Nucleus accumbens (tissue), 56 donors: ENCODE results near the gene NETO2.
A peak's percentile ranks its signal among the peaks of the same experiment; 100 is the strongest.

Experiments
- DNase-seq, 56 donors: peaks; one replicate each; lab custom pipeline; 2025; lab: John Stamatoyannopoulos, UW

The NETO2 gene

DNA sequence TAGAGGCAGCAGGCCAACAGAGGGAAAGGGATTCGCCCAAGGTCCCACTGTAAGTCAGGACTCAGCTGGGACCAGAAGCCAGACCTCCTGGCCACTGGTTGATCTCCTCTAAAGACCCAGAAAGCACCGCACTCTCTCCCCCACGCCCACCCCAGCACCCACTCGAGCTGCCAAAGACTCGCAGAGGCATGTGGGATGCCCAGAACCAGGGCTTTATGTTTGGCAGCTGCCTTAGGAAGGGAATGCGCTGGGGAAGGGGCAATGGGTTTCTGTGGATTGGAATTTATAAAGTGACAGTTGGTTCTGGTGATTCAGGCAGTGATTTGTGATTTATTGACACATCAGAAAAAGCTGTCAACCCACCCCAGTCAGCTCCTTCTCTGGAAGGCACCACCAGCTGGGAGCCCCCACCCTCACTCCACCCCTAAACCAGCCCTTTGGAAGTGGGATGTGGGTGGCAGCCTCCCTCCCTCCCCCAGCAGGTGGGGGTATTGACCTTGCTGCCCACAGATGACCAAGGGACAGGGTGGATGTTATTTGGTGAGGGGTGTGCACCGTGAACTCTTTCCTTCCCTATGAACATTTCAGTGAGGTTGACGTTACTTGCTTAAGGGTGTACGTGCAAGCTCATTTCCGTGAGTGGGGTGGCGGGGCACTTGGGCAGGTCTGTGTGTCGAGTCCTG is 93.7 kb downstream of the NETO2 start:
- no peak for DNase-seq

DNA sequence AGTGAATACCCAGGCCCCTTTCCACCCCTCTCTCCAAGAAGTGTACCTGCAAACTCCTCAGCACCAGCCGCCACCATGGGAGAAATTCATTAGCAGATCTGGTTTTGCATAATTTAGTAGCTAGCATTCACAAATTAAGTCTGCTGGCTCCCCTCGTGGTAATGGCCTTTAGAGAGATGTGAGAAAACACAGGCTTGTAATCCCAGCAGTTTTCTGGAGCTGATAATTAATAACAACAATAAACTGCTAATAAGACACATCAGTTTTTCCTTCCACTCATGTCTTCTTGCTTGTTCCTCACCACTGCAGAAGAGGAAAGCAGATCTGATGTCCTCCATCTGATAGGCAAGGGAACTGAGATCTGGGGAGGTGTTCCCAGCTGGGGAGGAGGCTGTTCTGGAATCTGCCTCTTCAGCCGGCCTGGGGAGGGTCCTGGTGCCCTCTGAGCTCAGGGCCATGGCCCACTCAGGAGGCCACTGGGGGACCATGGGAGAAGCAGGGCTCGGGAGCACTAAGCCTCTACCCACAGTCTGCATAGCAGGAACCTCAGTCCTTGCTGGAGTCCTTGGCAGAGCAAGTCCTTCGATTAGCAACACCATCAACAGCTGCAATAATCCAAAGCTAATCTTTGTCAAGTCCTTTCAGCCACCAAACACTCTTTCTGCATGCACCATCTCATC is 96.1 kb downstream of the NETO2 start:
- DNase-seq, result no peak

DNA sequence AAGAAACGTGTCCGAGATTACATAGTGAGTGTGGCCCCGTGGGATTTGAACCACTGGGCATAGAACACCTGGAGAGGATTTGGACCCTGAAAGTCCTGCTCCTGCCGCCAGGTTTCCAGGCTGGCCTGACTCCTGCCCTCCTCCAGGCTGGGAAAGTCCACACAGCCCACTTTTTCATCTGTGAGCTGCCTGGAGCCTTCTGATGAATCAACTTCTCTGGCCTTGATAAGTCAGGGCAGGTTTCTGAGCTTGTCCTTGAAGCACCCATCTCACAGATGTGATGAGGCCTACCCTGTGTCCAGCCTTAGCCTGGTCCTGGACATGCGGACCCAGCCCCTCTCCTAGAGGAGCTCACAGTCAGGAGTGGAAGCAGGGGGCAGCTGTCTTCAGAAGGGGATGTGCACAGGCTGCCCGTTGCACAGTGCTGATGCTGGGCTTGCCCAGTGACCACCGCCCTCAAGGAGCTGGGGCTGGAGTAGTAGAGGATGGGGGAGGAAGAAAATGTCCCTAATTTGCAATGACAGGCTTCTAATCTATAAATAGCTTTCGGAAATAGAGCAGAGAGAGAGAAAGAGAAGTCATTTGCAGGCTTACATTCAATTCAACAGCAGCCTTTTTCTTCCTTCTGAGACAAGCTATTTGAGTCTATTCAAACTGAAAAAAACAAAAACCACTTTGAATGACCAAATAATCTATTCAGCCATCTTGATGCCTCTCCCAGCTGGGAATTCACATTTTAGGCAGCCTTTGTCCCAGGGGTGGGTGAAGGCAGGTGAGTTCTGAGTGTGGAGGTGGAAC is 96.8 kb downstream of the NETO2 start:
- DNase-seq, result peak in 1 of 56 donors; percentile 6

DNA sequence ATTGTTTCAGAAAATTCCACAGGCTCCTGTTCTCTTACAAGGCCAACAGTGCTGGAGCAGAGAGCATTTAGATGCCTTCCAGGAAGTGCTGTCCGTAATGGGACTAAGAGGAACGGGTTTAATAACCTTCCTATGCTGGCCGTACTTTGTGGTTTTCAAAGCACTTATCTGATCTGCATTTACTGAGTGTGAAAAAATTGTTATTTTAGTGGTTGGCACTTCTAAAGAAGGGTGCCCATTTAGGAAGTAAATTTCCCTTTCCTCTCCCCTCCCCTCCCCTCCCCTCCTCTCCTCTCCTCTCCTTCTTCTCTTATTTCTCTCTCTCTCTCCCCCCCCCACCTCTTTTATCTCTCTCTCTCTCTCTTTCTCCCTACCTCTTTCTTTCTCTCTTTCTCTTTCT is 98.3 kb downstream of the NETO2 start:
- DNase-seq, result no peak

DNA sequence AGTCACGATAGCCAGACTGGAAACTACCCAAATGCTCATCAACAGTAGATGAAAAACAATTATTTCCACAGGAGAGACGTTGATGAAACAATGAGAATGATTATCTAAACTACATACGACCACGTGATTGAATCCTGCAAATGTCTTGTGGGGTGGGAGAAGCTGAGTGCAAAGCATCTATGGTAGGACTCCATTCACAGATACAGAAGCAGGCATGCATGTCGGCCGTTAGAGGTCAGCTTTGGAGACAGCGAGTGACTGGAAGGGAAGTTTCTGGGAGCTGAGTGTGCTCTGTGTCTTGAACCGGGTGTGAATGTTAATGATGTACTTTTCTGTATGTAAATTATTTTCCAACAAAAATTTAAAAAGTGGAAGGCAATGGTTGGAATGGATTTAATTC is 98.7 kb downstream of the NETO2 start:
- peak in 10 of 56 donors; percentile 4 to 27 (median 8) for DNase-seq

DNA sequence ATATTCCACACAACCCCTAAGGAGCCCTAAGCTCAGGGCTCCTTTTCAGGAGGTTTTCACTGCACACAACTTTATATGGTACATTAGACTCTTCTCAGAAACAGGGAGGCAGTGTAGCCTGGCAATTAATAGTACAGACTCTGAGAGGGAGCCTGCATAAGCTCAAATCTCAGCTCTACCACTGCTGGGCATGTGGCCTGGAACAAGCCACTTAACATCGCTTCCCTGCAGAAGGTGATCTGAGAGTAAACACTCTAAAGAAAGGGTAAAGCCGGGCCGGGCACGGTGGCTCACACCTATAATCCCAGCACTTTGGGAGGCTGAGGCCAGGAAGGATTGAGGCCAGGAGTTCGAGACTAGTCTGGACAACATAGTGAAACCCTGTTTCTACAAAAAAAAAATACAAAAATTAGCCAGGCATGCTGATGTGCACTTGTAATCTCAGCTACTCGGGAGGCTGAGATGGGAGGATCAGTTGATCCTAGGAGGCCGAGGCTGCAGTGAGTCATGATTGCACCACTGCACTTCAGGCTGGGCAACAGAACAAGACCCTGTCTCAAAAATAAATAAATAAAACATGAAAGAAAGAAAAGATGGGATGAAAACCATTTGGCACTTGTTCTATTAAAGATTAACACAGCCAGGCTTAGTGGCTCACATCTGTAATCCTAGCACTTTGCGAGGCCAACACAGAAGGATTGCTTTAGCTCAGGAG is 99.6 kb downstream of the NETO2 start:
- no peak for DNase-seq

DNA sequence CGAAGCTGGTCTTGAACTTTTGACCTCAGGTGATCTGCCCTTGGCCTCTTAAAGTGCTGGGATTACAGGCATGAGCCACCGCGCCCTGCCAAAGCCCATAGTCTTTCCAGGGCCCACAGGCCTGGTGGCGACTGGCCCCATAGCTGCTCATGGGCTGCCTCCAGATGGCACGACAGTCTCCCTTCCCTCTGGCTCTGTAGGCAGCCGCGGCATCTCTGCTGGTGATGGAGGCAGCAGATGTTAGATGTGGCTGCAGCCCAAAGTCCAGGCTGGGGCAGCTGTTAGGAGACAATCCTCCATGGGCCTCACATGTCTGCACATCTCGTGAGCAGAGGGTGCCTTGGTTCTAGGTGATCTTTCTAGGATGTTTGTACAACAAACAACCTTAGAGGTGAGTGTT is 100.5 kb downstream of the NETO2 start:
- peak in 5 of 56 donors; percentile 3 to 24 (median 11) for DNase-seq

DNA sequence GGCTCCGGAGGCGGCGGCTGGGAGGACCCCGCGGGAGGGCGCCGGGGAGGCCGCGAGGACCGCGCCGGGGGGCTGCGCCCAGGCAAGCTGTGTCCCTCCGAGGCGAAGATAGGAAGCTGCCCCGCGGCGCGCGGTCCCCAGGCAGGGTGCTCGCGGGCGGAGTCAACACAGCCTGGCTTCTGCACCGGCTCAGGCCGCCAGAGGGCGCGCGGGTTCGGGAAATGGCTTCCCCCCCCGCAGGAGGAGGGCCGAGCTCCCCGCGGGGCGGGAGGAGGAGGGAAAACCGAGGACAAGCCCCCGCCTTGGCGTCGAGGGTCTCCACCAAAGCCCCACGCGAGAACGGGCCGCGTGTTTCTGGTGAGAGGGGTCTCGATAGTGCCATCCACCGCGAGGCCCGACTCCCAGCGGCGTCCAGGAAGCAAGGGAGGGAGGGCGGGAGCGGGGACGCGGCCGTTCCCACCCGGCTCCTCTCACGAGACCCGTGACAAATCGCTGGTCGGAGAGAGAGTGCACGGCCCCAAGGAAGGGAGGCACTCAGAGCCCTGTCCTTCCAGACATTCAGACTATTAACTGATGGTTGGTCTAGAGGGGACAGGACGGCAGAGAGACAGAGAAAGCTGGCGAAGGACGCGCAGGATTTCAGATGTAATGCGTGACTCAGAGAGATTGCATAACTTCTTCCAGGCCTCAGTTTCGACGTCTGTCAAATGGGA is 105.8 kb downstream of the NETO2 start:
- peak in 54 of 56 donors; percentile 26 to 91 (median 69) for DNase-seq

DNA sequence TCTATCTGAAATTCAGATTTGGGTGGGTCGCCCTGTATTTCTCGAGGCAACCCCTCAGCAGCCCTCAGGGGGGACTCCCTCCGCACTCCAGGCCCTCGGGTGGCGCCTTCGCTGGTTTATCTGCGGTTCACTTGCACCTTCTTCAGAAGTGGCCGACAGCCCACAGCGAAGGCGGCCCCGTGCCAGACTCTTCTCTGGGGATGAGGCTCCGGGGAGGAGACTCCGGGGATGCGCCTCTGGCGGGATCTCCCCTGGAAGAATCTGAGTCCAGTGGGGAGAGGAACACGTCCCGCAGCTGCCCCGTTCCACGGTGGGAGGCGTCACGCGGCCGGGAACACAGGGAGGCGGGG is 106.4 kb downstream of the NETO2 start:
- DNase-seq, result peak in 16 of 56 donors; percentile 33 to 69 (median 51)

DNA sequence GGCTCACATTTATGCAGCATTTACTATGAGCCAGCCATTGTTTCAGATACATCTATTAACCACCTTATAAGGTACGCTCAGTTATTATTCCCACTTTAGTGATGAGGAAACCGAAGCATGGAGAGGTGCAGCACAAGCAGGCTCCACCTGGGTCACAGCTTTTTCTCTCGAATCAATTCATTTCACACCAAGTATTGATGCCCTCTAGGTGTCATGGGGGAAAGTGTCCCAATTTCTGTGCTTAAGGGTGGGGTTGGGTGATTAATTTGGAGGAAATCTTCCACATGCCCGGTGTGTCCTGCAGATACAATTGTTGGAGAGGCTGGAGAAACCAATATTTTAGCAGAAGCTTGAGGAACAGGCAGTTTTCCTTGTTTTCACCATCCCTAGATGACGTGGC is 107.5 kb downstream of the NETO2 start:
- DNase-seq, result no peak

DNA sequence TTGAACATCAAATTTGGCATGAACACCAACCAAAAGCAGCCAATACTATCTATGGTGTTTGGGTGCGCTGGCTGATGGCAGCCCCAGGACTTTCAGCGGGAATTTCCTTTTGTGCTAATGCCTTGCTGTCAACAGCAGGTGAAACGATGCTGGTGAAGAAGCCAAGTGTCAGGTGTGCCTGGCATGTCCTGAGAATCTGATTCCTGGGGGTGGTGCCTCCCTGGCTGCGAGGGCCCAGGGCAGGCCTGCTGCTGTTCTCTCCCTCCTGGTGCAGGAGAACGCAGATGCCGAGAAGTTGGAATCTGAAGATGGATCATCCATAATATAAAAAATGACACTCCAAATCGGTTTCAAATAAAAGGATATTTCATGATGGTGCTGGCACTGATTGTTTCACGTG is 108.3 kb downstream of the NETO2 start:
- DNase-seq, result no peak

DNA sequence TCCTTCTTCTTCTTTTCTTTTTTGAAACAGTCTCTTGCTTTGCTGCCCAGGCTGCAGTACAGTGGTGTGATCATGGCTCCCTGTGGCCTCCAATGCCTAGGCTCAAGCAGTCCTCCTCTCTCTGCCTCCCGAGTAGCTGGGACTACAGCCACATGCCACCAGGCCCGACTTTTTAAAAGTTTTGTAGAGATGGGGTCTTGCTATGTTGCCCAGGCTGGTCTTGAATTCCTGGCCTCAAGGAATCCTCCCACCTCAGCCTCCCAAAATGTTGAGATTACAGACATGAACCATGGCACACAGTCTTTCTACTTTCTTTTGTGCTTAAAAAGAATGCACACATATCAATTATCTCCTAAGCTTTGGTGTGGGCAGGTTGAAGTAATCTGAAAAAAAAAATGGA is 109.3 kb downstream of the NETO2 start:
- no peak for DNase-seq

DNA sequence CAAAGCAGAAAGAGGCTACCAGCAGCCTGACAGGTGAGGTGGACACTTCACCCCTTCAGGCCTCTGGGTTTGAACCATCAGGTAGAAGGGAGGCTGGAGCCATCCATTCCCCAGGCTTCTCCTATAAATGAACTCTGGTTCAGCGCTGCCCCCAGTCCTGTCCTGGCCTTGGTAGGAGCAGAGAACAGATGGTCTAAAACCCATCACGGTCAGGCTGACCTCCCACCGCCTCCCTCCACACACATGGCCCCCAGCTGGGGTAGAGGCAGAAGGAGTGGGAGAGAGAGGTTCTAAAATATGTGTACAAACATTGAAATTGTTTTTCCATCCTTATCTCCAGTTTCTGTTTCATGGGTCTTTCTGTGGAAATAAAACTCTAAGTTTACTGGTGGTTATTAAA is 110.6 kb downstream of the NETO2 start:
- no peak for DNase-seq

DNA sequence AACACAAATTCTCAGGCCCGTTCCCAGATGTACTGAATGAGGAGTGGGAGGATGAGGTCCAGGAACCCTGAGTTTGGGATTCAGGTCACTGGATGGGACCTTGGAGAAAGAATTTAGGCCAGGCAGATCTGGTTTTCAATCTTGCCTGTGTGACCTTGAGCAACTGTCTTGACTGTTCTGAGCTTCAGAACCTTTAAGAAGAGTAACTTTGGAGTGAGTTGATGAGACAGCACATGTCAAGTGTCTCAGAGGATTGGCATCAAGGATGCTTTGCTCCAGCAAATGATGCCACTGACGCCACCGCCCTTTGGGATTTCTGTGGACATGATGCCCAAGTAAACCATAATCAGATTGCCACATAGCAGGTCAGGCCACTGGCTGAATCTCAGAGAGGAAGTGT is 114.0 kb downstream of the NETO2 start:
- DNase-seq, result no peak

DNA sequence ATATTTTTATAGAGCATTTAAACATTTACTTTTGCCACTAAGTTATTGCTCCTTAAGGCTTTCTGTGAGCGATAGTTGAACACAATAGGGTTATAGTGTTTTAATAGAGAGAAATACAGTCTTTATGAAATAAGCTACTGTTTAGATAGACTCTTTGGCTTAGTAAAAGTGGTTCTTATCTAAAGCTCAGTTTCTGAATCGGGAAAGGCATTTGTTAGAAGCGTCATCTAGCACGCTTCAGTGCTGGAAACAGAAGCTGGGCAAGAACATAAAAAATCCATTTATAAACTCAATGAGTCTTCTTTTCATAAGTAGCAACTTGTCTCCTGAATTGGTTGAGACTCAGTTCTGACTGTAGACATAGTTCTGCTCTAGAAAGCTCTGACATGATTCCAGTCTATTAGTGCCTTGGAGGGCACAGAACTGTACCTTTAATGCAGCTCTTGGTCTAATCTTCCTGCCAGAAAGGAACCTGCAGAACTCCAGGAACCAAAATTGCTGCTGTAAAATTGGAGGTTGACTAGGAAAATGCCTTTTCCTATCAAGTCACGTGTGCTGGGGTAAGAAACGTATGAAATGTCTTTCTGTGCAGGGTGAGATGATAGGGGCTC is 114.9 kb downstream of the NETO2 start:
- DNase-seq, result no peak
